NCI-H226 (cell line): ENCODE data around the gene EIPR1.
A peak's percentile ranks its signal among the peaks of the same experiment; 100 is the strongest.
"Not testable (repeated sequence)": the region's sequence is repeated elsewhere in the genome, so short reads cannot be mapped to it uniquely, and the experiment has no call there.

Experiments
- DNase-seq: peaks from one replicate; pipeline ENCODE4 v3.0.0-alpha.2; 2015

EIPR1 gene

GRCh38 chr2:3399829-3400228 lies 22.2 kb upstream of the EIPR1 start:
- no peak for DNase-seq

DNA sequence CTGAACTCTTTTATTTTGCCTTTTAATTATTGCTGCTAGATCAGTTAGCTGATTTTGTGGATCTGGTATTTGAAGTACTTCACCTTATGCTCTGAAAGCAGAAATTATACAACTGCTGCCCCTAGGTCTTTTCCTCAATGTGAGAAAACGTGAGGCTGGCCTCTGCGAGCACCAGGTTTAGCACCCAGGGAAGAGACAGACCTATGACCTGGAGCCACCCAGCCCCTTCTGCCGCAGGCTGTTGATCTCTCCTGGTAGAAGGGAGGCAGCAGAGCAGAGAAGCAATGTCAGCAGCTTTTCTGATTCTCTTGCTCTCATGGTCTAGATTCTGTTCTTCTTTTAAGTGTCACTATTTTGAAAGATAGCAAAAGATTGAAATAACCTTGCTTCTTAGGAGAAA lies 21.8 kb upstream of the EIPR1 start:
- no peak for DNase-seq

DNA sequence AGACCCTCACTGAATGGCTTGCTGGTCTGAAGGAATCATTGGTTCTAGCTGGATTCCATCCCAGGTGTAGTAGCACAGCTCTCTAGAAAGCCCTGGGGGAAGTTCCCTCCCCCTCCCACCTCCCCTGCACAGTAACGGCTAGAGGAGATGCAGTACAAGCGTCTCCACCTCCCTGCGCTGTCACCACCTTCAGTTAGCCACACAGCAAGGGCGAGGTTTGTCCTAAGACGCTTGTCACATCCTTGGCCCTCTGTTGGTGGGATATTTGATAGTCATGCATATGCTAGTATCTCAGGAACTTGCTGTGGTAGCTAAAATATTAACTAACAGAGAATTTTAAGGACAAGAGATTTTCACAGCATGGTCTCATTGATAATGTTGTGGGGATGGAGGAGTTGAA lies 21.2 kb upstream of the EIPR1 start:
- no peak for DNase-seq

GRCh38 chr2:3396920-3397559 lies 19.4 kb upstream of the EIPR1 start:
- DNase-seq, result no peak

DNA sequence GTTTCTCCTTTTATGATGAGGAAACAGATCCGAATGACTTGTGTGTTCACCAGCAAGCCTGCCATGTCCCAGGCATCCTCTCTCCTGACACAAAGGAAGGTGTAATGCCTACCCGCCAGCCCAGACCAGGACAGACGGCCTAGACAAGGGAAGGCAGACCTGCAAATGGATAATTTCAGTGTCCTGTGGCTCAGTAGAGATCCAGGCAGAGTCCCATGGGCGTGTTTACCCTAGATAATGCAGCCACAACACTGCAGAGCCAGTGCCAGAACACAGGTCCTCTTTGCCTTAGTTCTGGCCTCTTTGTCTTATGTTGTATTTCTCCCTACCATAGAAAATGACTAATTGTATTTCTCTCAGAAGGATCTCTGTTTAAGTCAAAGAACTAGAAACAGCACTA lies 14.6 kb upstream of the EIPR1 start:
- DNase-seq, result no peak

DNA sequence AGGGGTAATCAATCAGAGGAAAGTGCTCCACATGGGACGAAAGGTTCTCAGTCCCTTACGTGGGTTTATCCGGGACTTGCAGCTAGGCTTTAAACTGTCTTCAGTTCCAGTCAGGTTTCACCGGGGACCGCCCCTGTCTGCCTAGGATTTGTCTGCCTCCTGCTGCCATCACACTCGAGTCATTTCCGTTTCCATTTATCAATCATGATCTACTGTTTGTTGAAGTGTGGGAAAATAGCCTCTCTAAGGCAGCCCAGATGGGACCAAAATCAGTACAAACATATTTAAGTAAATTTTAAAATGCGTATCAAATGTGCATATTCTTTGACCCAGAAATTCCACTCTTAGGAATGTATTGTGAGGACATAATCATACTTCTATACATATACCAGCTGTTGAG lies 12.4 kb upstream of the EIPR1 start:
- no peak for DNase-seq

DNA sequence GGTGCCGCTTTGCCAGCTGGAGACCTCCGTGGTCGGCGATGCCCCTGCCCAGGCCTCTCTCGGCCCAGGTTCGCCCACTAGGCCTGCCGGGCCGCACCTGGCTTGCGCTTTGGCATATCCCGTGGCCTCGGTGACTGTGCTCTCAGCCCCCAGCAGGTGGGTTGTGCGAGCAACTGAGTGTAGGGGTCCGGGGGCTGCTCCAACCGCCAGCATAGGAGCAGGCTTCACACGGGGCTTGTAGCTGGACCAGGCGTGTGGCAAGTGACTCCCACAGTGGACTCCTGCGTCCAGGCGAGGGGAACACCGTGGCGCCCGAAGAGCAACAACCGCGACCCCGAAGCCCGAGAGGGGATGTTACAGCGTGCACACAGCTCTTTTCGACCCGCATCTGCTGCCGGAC lies 11.6 kb upstream of the EIPR1 start:
- DNase-seq, result no peak

- no peak for DNase-seq
Measured at GRCh38 chr2:3388412-3388738, 10.8 kb upstream of the EIPR1 start.

DNA sequence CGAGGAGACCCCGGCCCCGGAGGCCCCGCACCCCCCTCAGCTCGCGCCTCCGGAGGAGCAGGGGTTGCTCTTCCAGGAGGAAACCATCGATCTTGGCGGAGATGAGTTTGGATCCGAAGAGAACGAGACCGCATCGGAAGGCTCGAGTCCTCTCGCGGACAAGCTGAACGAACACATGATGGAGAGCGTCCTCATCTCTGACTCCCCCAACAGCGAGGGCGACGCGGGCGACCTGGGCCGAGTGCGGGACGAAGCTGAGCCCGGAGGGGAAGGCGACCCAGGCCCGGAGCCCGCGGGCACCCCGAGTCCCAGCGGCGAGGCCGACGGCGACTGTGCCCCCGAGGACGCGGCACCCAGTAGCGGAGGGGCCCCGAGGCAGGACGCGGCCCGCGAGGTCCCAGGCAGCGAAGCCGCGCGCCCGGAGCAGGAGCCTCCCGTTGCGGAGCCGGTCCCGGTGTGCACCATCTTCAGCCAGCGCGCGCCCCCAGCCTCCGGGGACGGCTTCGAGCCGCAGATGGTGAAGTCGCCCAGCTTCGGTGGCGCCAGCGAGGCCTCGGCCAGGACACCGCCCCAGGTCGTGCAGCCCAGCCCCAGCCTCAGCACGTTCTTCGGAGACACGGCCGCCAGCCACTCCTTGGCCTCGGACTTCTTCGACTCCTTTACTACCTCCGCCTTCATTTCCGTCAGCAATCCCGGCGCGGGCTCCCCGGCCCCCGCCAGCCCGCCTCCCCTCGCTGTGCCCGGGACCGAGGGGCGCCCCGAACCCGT lies 10.2 kb upstream of the EIPR1 start:
- DNase-seq, result no peak

DNA sequence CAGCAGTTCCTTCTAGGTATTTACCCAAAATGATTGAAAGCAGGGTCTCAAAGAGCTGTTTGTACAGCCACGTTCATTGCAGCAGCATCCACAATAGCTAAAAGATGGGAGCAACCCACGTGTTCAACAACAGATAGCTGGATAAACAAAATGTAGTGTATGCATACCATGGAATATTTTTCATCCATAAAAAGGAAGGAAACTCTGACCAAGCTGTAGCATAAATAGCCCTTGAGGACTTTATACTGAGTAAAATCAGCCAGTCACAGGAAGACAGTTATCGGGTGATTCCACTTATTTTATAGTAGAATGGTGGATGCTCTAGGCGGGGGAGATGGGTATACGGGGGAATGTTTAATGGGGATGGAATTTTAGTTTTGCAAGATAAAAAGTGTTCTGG lies 9.4 kb upstream of the EIPR1 start:
- no peak for DNase-seq

GRCh38 chr2:3386448-3386958 lies 8.9 kb upstream of the EIPR1 start:
- no peak for DNase-seq

GRCh38 chr2:3379647-3380534 lies 2.3 kb upstream of the EIPR1 start, which contains the start of gene TRAPPC12:
Gene TRAPPC12 (plus strand): TSS chr2:3379694. CDS start chr2:3387624, 7,930 bp downstream.
- peak; percentile 88 for DNase-seq

GRCh38 chr2:3379339-3379646 lies 1.7 kb upstream of the EIPR1 start:
- DNase-seq, result no peak

GRCh38 chr2:3377279-3377611 lies 373 bp downstream of the EIPR1 start:
- DNase-seq, result peak; percentile 59

DNA sequence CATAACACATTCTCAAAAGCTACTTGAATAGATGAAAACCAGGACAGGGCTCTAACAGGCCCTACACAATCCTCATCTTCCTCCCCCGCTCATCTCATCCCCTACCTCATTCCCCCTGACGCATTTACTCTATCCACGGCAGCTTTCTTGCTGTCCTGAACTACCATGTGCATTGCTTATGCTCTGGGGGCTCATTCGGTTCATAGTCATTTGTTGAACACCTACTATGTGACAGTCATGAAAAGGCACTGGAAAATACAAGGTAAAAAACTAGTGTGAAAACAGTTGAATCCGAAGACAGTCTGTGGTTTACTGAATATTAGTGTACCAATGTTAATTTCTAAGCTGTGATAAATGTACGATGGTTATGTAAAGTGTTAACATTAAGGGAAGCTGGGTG lies 797 bp downstream of the EIPR1 start:
- DNase-seq, result no peak

- not testable (repeated sequence) for DNase-seq
Measured at GRCh38 chr2:3369340-3370181, 8.1 kb downstream of the EIPR1 start.

DNA sequence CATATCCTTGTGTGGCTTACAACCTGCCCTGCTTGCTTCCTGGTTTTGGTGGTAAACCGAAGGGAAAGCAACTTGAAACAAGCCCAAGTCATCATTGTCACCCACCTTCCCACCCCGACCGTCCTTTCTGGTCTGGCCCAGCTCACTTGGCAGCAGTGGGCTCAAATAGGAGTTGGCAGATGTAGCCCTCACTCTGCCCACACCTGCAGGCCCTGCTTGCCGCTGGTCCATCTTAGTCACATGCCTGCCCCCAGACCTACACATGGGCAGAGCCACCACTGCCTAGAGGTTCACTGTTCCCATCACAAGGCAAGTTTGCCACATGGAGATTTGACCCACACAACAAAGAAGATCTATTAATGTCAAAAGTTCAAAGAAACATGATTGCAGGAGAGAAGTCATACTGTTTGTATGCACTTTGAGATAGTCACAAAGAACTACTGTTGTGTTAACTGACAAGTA lies 9.3 kb downstream of the EIPR1 start:
- DNase-seq, result no peak

GRCh38 chr2:3365219-3365618 lies 12.4 kb downstream of the EIPR1 start:
- no peak for DNase-seq

GRCh38 chr2:3361518-3362389 lies 15.9 kb downstream of the EIPR1 start:
- no peak for DNase-seq

DNA sequence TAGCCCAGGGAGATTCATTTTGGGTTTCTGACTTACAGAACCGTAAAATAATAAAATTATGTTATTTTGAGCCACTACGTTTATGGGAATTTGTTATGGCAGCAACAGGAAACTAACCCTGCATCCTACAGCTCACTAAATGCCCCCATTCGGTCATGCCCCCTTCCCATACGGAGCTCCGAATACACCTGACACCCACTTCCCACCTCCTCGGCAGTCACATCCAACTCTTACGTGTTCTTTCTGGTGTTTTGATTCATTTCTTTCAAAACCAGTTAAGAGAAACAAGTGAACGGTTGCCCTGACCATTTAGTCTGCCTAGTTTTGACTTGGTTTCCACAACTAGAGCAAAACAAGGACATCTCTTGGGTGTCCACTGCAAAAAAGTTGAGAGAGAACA lies 19.7 kb downstream of the EIPR1 start:
- no peak for DNase-seq

DNA sequence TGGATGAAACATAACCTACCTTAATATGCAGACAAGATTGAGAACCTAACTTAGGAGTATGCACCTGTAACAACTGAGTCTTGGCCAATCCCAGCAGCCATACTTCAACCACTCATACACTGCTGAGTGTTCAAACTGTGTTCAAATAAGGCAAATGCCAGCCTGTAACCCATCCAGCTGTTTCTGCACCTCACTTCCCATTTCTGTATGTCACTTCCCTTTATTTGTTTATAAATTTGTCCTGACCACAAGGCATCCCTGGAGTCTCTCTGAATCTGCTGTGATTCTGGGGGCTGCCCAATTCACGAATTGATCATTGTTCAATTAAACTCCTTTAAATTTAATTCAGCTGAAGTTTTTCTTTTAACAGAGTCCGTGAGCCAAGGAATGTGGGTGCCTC lies 20.2 kb downstream of the EIPR1 start:
- DNase-seq, result not testable (repeated sequence)

GRCh38 chr2:3356799-3357198 lies 20.8 kb downstream of the EIPR1 start:
- no peak for DNase-seq
